ENCODE results near the gene REXO5.

Gene REXO5

DNA sequence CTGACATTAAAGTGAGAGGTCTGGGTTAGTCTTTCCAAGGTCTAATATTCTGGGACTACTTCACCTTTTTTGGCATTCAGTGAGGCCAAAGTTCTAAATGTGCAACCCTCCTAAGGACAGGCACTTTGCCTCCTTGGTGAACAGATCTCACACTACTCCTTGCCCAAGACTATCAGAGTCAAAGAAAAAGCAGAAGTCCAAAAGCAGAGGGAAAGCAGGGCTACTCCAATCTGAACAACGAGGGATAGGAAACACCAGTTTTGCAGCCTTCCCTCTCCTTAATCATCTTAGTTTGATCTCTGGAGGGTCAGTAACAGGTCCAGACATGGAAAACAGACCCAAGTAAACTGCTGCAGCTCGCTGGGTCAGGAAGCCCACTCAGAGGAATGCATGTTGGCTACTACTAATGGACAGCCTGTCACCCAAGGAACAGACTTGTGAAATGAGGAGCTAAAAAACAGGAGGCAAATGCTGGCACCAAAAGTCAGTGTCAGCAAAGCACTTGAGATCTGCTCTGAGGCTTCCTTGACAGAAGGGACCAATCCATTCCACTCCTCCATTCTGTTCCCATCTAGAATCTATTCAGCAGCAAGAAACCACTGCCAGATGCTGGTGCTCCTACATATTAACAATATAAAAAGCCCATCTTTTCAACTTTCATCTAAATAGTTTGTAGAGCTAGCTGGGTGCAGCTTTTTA, 63.9 kb downstream of the REXO5 start:
- no peak overlapping the region for H3K4me3 ChIP-seq (ENCODE audit: low read depth in 1 of 2, low read length in 1 of 2)
- peaks cover 18 to 25% of the 10 kb centered on the region in 2 experiments for H3K4me1 ChIP-seq (ENCODE audit: control insufficient read depth in 1 of 2, insufficient read depth in 1 of 2, low read depth in 1 of 2, low read length in 1 of 2)
- no peak overlapping the region for H3K27ac ChIP-seq
- TF ChIP-seq, protein P1, sequence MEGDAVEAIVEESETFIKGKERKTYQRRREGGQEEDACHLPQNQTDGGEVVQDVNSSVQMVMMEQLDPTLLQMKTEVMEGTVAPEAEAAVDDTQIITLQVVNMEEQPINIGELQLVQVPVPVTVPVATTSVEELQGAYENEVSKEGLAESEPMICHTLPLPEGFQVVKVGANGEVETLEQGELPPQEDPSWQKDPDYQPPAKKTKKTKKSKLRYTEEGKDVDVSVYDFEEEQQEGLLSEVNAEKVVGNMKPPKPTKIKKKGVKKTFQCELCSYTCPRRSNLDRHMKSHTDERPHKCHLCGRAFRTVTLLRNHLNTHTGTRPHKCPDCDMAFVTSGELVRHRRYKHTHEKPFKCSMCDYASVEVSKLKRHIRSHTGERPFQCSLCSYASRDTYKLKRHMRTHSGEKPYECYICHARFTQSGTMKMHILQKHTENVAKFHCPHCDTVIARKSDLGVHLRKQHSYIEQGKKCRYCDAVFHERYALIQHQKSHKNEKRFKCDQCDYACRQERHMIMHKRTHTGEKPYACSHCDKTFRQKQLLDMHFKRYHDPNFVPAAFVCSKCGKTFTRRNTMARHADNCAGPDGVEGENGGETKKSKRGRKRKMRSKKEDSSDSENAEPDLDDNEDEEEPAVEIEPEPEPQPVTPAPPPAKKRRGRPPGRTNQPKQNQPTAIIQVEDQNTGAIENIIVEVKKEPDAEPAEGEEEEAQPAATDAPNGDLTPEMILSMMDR (IDR thresholded peaks at IDR 0.05) = no peak
- H3K36me3 ChIP-seq = no peaks in the 10 kb centered on the region
- no peaks in the 10 kb centered on the region for H3K9me3 ChIP-seq
- H3K27me3 ChIP-seq = no peaks in the 10 kb centered on the region

DNA sequence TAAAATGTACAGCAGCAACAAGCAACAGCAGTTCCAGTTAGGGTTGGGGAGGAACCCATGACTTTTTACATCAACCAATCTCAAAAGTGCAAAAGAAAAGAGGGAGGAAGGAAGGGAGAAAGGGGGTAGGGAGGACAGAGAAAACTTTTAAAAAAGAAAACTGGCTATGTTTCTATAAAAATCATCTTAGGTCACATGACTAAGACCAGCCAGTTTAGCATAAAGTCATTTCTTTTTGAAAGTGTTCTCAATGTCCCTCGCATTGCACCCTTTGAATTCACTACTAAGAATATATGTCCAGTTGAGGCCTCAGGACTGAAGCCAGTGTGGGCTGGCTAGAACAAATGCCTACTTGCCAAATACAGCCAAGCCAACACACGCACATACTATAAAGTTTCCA, 64.9 kb downstream of the REXO5 start:
- no peaks in the 10 kb centered on the region for H3K9me3 ChIP-seq
- no peaks in the 10 kb centered on the region for H3K36me3 ChIP-seq
- H3K4me1 ChIP-seq (ENCODE audit: control insufficient read depth in 1 of 2, insufficient read depth in 1 of 2, low read depth in 1 of 2, low read length in 1 of 2) = peaks cover 18 to 27% of the 10 kb centered on the region in 2 experiments
- TF ChIP-seq, protein P1 (IDR thresholded peaks at IDR 0.05) = no peak
- H3K27ac ChIP-seq = no peak overlapping the region
- no peak overlapping the region for H3K4me3 ChIP-seq (ENCODE audit: low read depth in 1 of 2, low read length in 1 of 2)
- H3K27me3 ChIP-seq = no peaks in the 10 kb centered on the region

DNA sequence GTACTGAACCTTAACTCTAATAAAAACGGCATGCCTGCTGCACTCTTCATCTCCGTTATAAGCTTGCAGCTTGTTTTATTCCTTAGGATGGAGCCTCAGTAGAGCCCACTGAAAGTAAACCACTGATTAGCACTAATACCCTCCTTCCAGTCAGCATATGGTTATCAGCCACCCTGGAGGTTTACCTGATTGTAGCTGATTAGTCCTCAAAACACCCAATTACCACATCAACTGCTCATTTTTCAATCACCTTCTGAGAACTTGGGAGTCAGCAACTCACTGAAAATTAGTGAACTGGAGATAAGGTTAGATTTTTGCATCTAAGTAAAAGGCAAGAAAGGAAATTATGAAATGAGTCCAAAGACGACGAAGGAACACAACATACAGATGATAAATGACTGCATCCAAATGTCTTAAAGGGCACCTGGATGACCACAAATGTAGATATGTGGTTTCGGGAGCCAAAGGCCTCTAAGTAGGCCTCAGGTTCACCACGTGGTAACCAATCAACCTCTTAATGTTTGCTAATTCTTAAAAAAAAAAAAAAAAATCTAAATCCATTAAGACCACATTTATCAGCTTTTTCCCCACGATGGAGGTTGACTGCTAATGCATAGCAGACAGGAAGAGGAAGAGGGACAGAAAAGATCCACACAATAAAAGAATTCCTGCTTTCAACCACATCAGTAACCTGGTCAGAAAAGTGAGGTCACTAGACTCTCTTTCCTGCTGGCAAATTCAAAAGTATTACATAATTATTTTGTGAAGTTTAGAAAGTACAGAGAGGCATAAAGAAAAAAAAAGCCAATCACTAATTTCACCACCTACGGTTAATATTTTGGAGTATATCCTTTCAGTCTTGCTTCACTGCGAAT, 65.9 kb downstream of the REXO5 start:
- H3K4me1 ChIP-seq (ENCODE audit: control insufficient read depth in 1 of 2, insufficient read depth in 1 of 2, low read depth in 1 of 2, low read length in 1 of 2) = peaks cover 18 to 27% of the 10 kb centered on the region in 2 experiments
- no peak overlapping the region for H3K4me3 ChIP-seq (ENCODE audit: low read depth in 1 of 2, low read length in 1 of 2)
- H3K27ac ChIP-seq = no peak overlapping the region
- no peaks in the 10 kb centered on the region for H3K27me3 ChIP-seq
- no peaks in the 10 kb centered on the region for H3K9me3 ChIP-seq
- no peaks in the 10 kb centered on the region for H3K36me3 ChIP-seq
- TF ChIP-seq, protein P1 (IDR thresholded peaks at IDR 0.05) = no peak

DNA sequence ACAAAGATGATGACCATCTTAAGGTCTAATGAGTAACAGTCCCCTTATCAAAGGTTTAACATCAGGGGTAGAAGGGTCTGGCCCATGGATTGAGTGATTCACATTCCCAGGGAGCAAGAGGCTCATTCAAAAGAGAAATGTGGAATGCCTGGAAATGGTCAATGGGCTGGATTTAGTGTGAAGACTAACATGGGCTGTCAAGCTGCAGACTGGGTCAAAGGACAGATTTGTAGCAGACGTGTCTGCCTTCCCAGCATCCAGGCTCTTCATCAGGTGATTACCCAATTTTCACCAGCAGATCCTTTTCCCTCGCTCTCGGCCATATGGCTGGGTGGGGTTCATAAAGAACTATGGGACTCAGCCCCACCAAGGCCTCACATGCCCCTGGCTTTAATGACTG, 67.0 kb downstream of the REXO5 start:
- TF ChIP-seq, protein P1 (IDR thresholded peaks at IDR 0.05) = no peak
- Histone ChIP-seq H3K9me3 (no peaks in the 10 kb centered on the region), H3K27me3 (no peaks in the 10 kb centered on the region), H3K36me3 (no peaks in the 10 kb centered on the region), H3K4me3 (ENCODE audit: low read depth in 1 of 2, low read length in 1 of 2) (no peak overlapping the region), H3K27ac (no peak overlapping the region), H3K4me1 (ENCODE audit: control insufficient read depth in 1 of 2, insufficient read depth in 1 of 2, low read depth in 1 of 2, low read length in 1 of 2) (peaks cover 18 to 32% of the 10 kb centered on the region in 2 experiments)

DNA sequence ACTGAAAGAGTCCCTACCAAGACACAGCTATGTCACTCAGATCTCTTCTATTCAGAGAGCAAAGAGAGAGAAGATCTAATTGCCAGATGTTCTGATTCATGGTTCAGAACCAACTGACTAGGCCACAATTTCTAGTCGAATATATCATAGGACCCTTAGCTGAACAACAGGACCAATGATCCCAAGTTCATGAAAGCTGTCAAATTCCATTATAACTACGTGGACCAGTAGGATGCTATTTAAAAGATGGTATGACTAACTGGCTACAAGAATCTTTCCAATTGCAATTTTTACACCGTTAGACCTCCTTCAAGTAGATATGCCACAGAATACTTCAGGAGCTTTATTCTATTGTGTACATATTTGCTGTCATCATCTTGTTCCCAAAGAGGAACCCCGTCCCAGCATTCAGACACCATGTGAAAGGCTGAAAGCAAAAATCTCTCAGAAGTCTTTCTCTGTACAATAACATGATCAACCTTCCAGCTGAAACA, 67.8 kb downstream of the REXO5 start:
- TF ChIP-seq, protein P1 (IDR thresholded peaks at IDR 0.05) = no peak
- H3K4me1 ChIP-seq (ENCODE audit: control insufficient read depth in 1 of 2, insufficient read depth in 1 of 2, low read depth in 1 of 2, low read length in 1 of 2) = peaks cover 19 to 32% of the 10 kb centered on the region in 2 experiments
- H3K36me3 ChIP-seq = no peaks in the 10 kb centered on the region
- no peaks in the 10 kb centered on the region for H3K9me3 ChIP-seq
- no peaks in the 10 kb centered on the region for H3K27me3 ChIP-seq
- peak overlapping the region; percentile 49 for H3K27ac ChIP-seq
- H3K4me3 ChIP-seq (ENCODE audit: low read depth in 1 of 2, low read length in 1 of 2) = no peak overlapping the region

All from neutrophil (primary cell).